Brain microvascular endothelial cell (primary cell): Measurements from ENCODE around the gene SST.
A peak's percentile ranks its signal among the peaks of the same experiment; 100 is the strongest.

ENCODE experiments used
- DNase-seq: peaks from one replicate; pipeline ENCODE4 v3.0.0-alpha.2; 2020
- H3K27ac ChIP-seq: fragments of 250-450 bp; sonication (Bioruptor Pico); 2 replicates; pipeline ENCODE4 v1.5.1; 2020; ENCODE audit warnings: mild to moderate bottlenecking, moderate library complexity
- H3K27me3 ChIP-seq: fragments of 250-450 bp; sonication (Bioruptor Pico); replicated peaks from 2 replicates; pipeline ENCODE4 v1.5.1; 2020; ENCODE audit warnings: mild to moderate bottlenecking
- H3K36me3 ChIP-seq: fragments of 250-450 bp; sonication (Bioruptor Pico); replicated peaks from 2 replicates; pipeline ENCODE4 v1.5.1; 2020; ENCODE audit warnings: mild to moderate bottlenecking
- H3K4me3 ChIP-seq: 2 replicates; pipeline ENCODE4 v1.5.1; 2011; ENCODE audit warnings: low read depth, mild to moderate bottlenecking, control low read depth, low read length, moderate library complexity
- CTCF ChIP-seq: IDR thresholded peaks from 2 replicates; pipeline ENCODE4 v1.5.1; 2011; ENCODE audit warnings: low read depth, mild to moderate bottlenecking, moderate library complexity, low read length, control low read depth, inconsistent platforms; ENCODE audit errors: missing control alignments
- in situ Hi-C: cut with HindIII; loops from 2 replicates; pipeline ENCODE4 v1.10.0; 2017; ENCODE audit warnings: low sequenced_read_pairs, low pct_ligation_motif_present

Gene SST

GRCh38 chr3:187700249-187700648, 30.1 kb upstream of the SST start:
- Histone ChIP-seq H3K4me3 (no peak overlapping the region), H3K36me3 (no peaks in the 10 kb centered on the region), H3K27me3 (peaks cover 7% of the 10 kb centered on the region), H3K27ac (no peak overlapping the region)
- TF ChIP-seq CTCF, result no peak
- in situ Hi-C loops, result no loop called here
- no peak for DNase-seq

- in situ Hi-C loops, result loop anchor here (25.0 kb wide), 1 partner anchor 486 kb away; no protein-coding TSS in a partner anchor
- Histone ChIP-seq H3K36me3 (no peaks in the 10 kb centered on the region), H3K4me3 (no peak overlapping the region), H3K27ac (no peak overlapping the region), H3K27me3 (peaks cover 7% of the 10 kb centered on the region)
- DNase-seq, result no peak
- no peak for TF ChIP-seq CTCF
These were observed 28.6 kb upstream of the SST start for GRCh38 chr3:187698499-187699399.

- Histone ChIP-seq H3K27me3 (peaks cover 7% of the 10 kb centered on the region), H3K27ac (no peak overlapping the region), H3K4me3 (no peak overlapping the region), H3K36me3 (no peaks in the 10 kb centered on the region)
- TF ChIP-seq CTCF, result no peak
- DNase-seq, result no peak
- in situ Hi-C loops, result loop anchor here (25.0 kb wide), 1 partner anchor 484 kb away; no protein-coding TSS in a partner anchor
These were observed 25.8 kb upstream of the SST start for GRCh38 chr3:187696021-187696420.

- no peak for TF ChIP-seq CTCF
- Histone ChIP-seq H3K4me3 (no peak overlapping the region), H3K27me3 (peaks cover 7% of the 10 kb centered on the region), H3K27ac (no peak overlapping the region), H3K36me3 (no peaks in the 10 kb centered on the region)
- no peak for DNase-seq
- in situ Hi-C loops, result loop anchor here (25.0 kb wide), 1 partner anchor 483 kb away; no protein-coding TSS in a partner anchor
These were observed 25.3 kb upstream of the SST start for GRCh38 chr3:187695449-187695848.

- DNase-seq, result peak; percentile 72
- H3K27me3 ChIP-seq, result peaks cover 7% of the 10 kb centered on the region
- H3K4me3 ChIP-seq, result no peak overlapping the region
- H3K27ac ChIP-seq, result no peak overlapping the region
- in situ Hi-C loops, result loop anchor here (25.0 kb wide), 1 partner anchor 482 kb away; no protein-coding TSS in a partner anchor
- H3K36me3 ChIP-seq, result no peaks in the 10 kb centered on the region
- TF ChIP-seq CTCF, result no peak
These were observed 24.6 kb upstream of the SST start for GRCh38 chr3:187694801-187695200.
